Measurements from ENCODE around the gene WNT4.

The WNT4 gene

DNA sequence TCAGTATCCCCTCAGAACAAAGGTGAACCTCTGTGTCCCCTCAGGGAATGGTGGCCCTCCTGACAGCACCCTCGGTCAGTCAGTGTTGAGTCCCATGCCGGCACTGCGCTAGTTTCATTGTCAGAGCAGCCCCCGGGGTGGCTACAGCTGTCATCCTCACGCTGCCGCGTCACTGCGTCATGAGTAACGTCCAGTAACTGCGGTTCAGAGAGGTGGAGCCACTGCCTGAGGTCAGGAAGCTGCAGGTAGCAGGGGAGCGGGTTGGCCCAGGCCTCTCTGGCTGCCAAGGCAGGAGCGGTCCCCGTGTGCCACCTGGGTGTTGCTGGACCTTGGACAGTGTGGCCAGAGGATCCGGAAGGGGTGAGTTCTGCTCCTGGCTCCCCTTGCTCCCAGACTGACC lies 20.2 kb upstream of the WNT4 start:
- no peaks in the 10 kb centered on the region for H3K9me3 ChIP-seq (ENCODE audit: insufficient read depth, low read length)
- H3K9ac ChIP-seq (ENCODE audit: low read length) = no peak overlapping the region
- H3K27ac ChIP-seq (ENCODE audit: low read length) = no peak overlapping the region
- H3K4me3 ChIP-seq (ENCODE audit: low read length) = no peak overlapping the region
- H3K27me3 ChIP-seq (ENCODE audit: low read depth, low read length) = no peaks in the 10 kb centered on the region
- H3K36me3 ChIP-seq (replicated peaks; ENCODE audit: low read depth, low read length) = no peaks in the 10 kb centered on the region
- no peak for TF ChIP-seq EZH2phosphoT487 (IDR thresholded peaks at IDR 0.05; ENCODE audit: low read depth)
- TF ChIP-seq, protein P1, sequence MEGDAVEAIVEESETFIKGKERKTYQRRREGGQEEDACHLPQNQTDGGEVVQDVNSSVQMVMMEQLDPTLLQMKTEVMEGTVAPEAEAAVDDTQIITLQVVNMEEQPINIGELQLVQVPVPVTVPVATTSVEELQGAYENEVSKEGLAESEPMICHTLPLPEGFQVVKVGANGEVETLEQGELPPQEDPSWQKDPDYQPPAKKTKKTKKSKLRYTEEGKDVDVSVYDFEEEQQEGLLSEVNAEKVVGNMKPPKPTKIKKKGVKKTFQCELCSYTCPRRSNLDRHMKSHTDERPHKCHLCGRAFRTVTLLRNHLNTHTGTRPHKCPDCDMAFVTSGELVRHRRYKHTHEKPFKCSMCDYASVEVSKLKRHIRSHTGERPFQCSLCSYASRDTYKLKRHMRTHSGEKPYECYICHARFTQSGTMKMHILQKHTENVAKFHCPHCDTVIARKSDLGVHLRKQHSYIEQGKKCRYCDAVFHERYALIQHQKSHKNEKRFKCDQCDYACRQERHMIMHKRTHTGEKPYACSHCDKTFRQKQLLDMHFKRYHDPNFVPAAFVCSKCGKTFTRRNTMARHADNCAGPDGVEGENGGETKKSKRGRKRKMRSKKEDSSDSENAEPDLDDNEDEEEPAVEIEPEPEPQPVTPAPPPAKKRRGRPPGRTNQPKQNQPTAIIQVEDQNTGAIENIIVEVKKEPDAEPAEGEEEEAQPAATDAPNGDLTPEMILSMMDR (IDR thresholded peaks at IDR 0.05; ENCODE audit: low read depth, low read length) = no peak
- no peaks in the 10 kb centered on the region for H4K20me1 ChIP-seq (ENCODE audit: insufficient read depth, low read length)
- H3K4me2 ChIP-seq (ENCODE audit: low read length) = no peak overlapping the region
- H3K4me1 ChIP-seq (ENCODE audit: low read length) = peaks cover 64% of the 10 kb centered on the region
- no peak overlapping the region for H2AFZ ChIP-seq (ENCODE audit: low read depth, low read length)
- no peaks in the 10 kb centered on the region for H3K79me2 ChIP-seq (ENCODE audit: low read length)

- Histone ChIP-seq H3K36me3 (replicated peaks; ENCODE audit: low read depth, low read length) (no peaks in the 10 kb centered on the region), H3K27me3 (ENCODE audit: low read depth, low read length) (no peaks in the 10 kb centered on the region), H3K9me3 (ENCODE audit: insufficient read depth, low read length) (no peaks in the 10 kb centered on the region), H2AFZ (ENCODE audit: low read depth, low read length) (no peak overlapping the region), H3K27ac (ENCODE audit: low read length) (no peak overlapping the region), H3K9ac (ENCODE audit: low read length) (no peak overlapping the region), H3K4me3 (ENCODE audit: low read length) (no peak overlapping the region), H4K20me1 (ENCODE audit: insufficient read depth, low read length) (no peaks in the 10 kb centered on the region), H3K4me2 (ENCODE audit: low read length) (no peak overlapping the region), H3K79me2 (ENCODE audit: low read length) (no peaks in the 10 kb centered on the region), H3K4me1 (ENCODE audit: low read length) (peaks cover 47% of the 10 kb centered on the region)
- TF ChIP-seq, protein P1 (IDR thresholded peaks at IDR 0.05; ENCODE audit: low read depth, low read length) = no peak
- TF ChIP-seq EZH2phosphoT487 (IDR thresholded peaks at IDR 0.05; ENCODE audit: low read depth) = no peak
These were observed 17.0 kb upstream of the WNT4 start for GRCh38 chr1:22159891-22160290.

- H3K36me3 ChIP-seq (replicated peaks; ENCODE audit: low read depth, low read length) = no peaks in the 10 kb centered on the region
- TF ChIP-seq EZH2phosphoT487 (IDR thresholded peaks at IDR 0.05; ENCODE audit: low read depth) = no peak
- TF ChIP-seq, protein P1 (IDR thresholded peaks at IDR 0.05; ENCODE audit: low read depth, low read length) = no peak
- H3K9ac ChIP-seq (ENCODE audit: low read length) = no peak overlapping the region
- no peaks in the 10 kb centered on the region for H3K9me3 ChIP-seq (ENCODE audit: insufficient read depth, low read length)
- no peak overlapping the region for H2AFZ ChIP-seq (ENCODE audit: low read depth, low read length)
- peaks cover 34% of the 10 kb centered on the region for H3K4me1 ChIP-seq (ENCODE audit: low read length)
- H3K27me3 ChIP-seq (ENCODE audit: low read depth, low read length) = no peaks in the 10 kb centered on the region
- no peak overlapping the region for H3K4me2 ChIP-seq (ENCODE audit: low read length)
- no peak overlapping the region for H3K4me3 ChIP-seq (ENCODE audit: low read length)
- no peaks in the 10 kb centered on the region for H3K79me2 ChIP-seq (ENCODE audit: low read length)
- H4K20me1 ChIP-seq (ENCODE audit: insufficient read depth, low read length) = no peaks in the 10 kb centered on the region
- no peak overlapping the region for H3K27ac ChIP-seq (ENCODE audit: low read length)
These were observed 15.8 kb upstream of the WNT4 start for GRCh38 chr1:22158654-22159053.

- no peaks in the 10 kb centered on the region for H3K27me3 ChIP-seq (ENCODE audit: low read depth, low read length)
- H4K20me1 ChIP-seq (ENCODE audit: insufficient read depth, low read length) = no peaks in the 10 kb centered on the region
- no peak overlapping the region for H3K9ac ChIP-seq (ENCODE audit: low read length)
- H2AFZ ChIP-seq (ENCODE audit: low read depth, low read length) = no peak overlapping the region
- H3K36me3 ChIP-seq (replicated peaks; ENCODE audit: low read depth, low read length) = no peaks in the 10 kb centered on the region
- peaks cover 24% of the 10 kb centered on the region for H3K4me1 ChIP-seq (ENCODE audit: low read length)
- no peaks in the 10 kb centered on the region for H3K9me3 ChIP-seq (ENCODE audit: insufficient read depth, low read length)
- H3K79me2 ChIP-seq (ENCODE audit: low read length) = no peaks in the 10 kb centered on the region
- H3K27ac ChIP-seq (ENCODE audit: low read length) = no peak overlapping the region
- no peak for TF ChIP-seq EZH2phosphoT487 (IDR thresholded peaks at IDR 0.05; ENCODE audit: low read depth)
- TF ChIP-seq, protein P1 (IDR thresholded peaks at IDR 0.05; ENCODE audit: low read depth, low read length) = no peak
- H3K4me3 ChIP-seq (ENCODE audit: low read length) = no peak overlapping the region
- H3K4me2 ChIP-seq (ENCODE audit: low read length) = no peak overlapping the region
These were observed 14.6 kb upstream of the WNT4 start for GRCh38 chr1:22157359-22157966.
